ENCODE measurements around the gene KIF21B. TPM values are rescaled to one million over a fixed set of nuclear protein-coding genes. Genes with fewer than 3 reads are reported as not detected.

The KIF21B gene
- total and polyA plus RNA-seq, 2 of the 8 experiments (the other 6 are each of a cell fraction or from before 2014, with no cell fraction given), result 10.8 to 26.5 TPM

DNA sequence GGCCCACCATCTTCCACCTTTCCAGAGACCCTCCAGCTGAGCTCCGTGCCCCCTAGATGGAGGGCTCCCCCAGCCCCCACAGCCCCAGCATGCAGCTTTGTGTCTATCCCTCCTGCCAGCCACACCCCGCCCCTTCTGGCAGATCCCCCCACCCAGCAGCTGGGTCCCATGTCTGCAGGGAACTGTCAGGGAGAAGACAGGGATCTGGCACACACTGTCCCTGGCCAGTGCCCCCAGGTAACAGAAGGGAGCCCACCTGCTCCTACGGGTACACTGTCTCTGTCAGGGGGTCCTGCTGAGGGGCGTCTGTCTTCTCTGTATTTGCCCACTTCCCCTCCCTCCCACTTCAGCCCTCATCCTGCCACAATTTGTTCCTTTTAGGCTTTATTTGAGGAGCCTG is 11.2 kb upstream of the KIF21B start (continued):
- no peak for TF ChIP-seq ASH2L (IDR thresholded peaks at IDR 0.05; ENCODE audit: low read length)
- TF ChIP-seq, protein P1, sequence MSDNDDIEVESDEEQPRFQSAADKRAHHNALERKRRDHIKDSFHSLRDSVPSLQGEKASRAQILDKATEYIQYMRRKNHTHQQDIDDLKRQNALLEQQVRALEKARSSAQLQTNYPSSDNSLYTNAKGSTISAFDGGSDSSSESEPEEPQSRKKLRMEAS (IDR thresholded peaks at IDR 0.05), result no peak
- no peak for TF ChIP-seq EGR1 (IDR thresholded peaks at IDR 0.05; ENCODE audit: borderline replicate concordance, low read depth, low read length)
- TF ChIP-seq NANOG (IDR thresholded peaks at IDR 0.05; ENCODE audit: insufficient read depth, low read depth, low read length, poor library complexity, severe bottlenecking), result no peak
- TF ChIP-seq ATF2 (IDR thresholded peaks at IDR 0.05; ENCODE audit: low read length), result no peak
